Fibroblast of pulmonary artery (primary cell): ENCODE results near the gene GP9.

Experiments
- DNase-seq: peaks from one replicate; pipeline ENCODE4 v3.0.0-alpha.2; 2010; ENCODE audit warnings: low read depth
- H3K4me3 ChIP-seq: replicated peaks from 2 replicates; pipeline ENCODE4 v1.5.1; 2011; ENCODE audit warnings: low read depth, mild to moderate bottlenecking, control low read depth, low read length, moderate library complexity
- CTCF ChIP-seq: IDR thresholded peaks from 2 replicates; pipeline ENCODE4 v1.5.1; 2011; ENCODE audit warnings: mild to moderate bottlenecking, control low read depth, low read length, inconsistent platforms; ENCODE audit errors: missing control alignments

GP9 gene

DNA sequence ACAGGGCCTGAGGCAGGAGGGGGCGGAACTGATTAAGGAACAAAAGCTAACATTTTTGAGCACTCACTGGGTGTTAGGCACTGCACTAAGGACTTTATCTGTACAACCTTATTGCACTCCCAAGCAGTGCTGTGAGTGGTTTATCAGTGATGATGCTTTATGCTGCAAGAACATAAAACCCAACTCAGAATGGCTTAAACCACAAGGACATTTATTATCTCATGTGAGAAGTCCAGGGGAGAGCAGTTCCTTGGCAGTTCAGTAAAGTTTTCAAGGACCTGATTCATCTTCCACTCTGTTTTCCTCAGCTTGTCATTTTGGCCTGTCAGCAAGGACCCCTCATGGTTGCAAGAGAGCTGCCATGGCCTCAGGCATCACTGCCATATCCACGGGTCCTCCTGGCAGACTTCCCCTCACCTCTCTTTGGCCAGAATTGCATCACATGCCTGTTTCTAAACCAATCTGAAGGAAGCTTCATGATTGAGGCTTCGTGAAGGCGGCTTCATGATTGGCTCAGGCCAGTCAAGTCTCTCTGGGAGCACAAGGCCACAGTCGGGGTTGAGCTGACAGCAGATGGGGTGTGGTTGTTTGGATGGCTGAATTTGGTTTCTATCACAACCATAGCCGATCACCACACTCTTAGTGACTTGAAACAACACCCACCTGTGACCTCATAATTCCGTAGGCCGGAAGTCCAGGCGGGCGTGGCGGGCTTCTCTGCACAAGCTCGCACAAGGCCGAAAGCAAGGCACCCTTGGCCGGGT is 43.7 kb upstream of the GP9 start:
- no peak for DNase-seq
- no peak for TF ChIP-seq CTCF
- H3K4me3 ChIP-seq: no peak overlapping the region

DNA sequence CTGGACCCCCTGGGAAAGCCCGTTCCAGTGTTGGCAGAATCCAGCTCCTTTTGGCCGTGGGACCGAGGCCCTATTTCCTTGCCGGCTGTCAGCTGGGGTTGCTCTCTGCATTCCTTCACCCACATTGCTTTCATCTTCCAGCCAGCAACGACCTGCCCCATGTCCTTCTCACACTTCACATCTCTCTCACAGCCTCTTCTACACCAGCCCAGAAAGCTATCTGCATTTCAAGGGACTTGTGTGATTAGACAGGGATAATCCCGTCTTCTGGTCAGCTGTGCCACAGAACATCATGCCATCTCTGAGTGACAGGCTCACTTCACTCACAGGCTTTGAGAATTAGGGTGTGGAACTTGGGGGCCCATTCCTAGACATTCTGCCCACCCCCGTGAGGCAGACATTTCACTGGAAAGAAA is 43.1 kb upstream of the GP9 start:
- TF ChIP-seq CTCF: no peak
- no peak overlapping the region for H3K4me3 ChIP-seq
- DNase-seq: no peak

- TF ChIP-seq CTCF: no peak
Observed at GRCh38 chr3:129018271-129018670, 42.3 kb upstream of the GP9 start.

GRCh38 chr3:129018751-129019150 is 41.8 kb upstream of the GP9 start:
- no peak for DNase-seq
- H3K4me3 ChIP-seq: no peak overlapping the region
- TF ChIP-seq CTCF: no peak

More at GRCh38 chr3:129018271-129018670, 42.3 kb upstream of the GP9 start:
- no peak for DNase-seq
- H3K4me3 ChIP-seq: no peak overlapping the region

DNA sequence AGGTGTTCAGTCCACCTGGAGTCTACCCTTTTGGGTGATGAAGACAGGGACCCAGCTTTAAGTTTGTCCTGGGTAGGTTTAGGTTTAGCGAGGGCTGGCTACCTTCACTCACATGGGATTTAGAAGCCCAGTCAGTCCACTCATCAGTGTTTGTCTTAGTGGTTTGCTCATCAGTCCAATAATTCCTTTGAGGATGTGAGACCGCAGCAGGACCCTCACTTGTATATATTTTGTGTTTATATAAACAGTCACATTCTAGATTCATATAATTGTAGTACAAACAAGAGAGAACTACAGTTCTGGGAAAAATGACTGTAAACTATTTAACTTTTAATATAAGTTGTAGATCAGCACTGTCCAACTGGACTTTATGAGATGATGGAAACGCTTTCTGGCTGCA is 41.3 kb upstream of the GP9 start:
- DNase-seq: no peak
- TF ChIP-seq CTCF: no peak
- H3K4me3 ChIP-seq: no peak overlapping the region

- DNase-seq: no peak
- no peak overlapping the region for H3K4me3 ChIP-seq
- TF ChIP-seq CTCF: no peak
Observed at GRCh38 chr3:129020691-129021090, 39.9 kb upstream of the GP9 start.

- no peak for TF ChIP-seq CTCF
- DNase-seq: peak; percentile 20
- no peak overlapping the region for H3K4me3 ChIP-seq
Observed at GRCh38 chr3:129021140-129021551, 39.4 kb upstream of the GP9 start.
